Stimulated activated naive CD8-positive, alpha-beta T cell treated with anti-CD3 and anti-CD28 coated beads, Interleukin-15, Interleukin-2, amounts not matched to agents 100 U/mL and 50 U/mL, for 24 hours (primary cell): Measurements from ENCODE around the gene STRN3.
"Not testable (repeated sequence)": the region's sequence is repeated elsewhere in the genome, so short reads cannot be mapped to it uniquely, and the experiment has no call there.

Source experiments
- ATAC-seq: fragments of 150-1000 bp; cut with Tn5 transposase; one replicate; pipeline ENCODE4 v1.10.0; 2021
- DNase-seq: peaks from one replicate; pipeline ENCODE4 v3.0.0; 2021

Gene STRN3

GRCh38 chr14:30999038-30999773 is 27.0 kb downstream of the STRN3 start:
- DNase-seq (no peak), ATAC-seq (no peak)

GRCh38 chr14:30998100-30998706 is 28.0 kb downstream of the STRN3 start:
- ATAC-seq: no peak

GRCh38 chr14:30996892-30997659 is 29.1 kb downstream of the STRN3 start:
- DNase-seq (no peak), ATAC-seq (no peak)

More at GRCh38 chr14:30998100-30998706, 28.0 kb downstream of the STRN3 start:
- DNase-seq: no peak

GRCh38 chr14:30995689-30996088 is 30.5 kb downstream of the STRN3 start:
- no peak for ATAC-seq
- DNase-seq: no peak

- DNase-seq: no peak
- ATAC-seq: peak; percentile 37
These were observed 31.2 kb downstream of the STRN3 start for GRCh38 chr14:30994681-30995620.

- ATAC-seq: no peak
- DNase-seq: no peak
These were observed 33.1 kb downstream of the STRN3 start for GRCh38 chr14:30993071-30993470.

GRCh38 chr14:30991408-30991807 is 34.8 kb downstream of the STRN3 start:
- no peak for DNase-seq
- ATAC-seq: no peak

- DNase-seq: no peak
- no peak for ATAC-seq
These were observed 35.4 kb downstream of the STRN3 start for GRCh38 chr14:30990770-30991169.

- DNase-seq: no peak
- no peak for ATAC-seq
These were observed 37.7 kb downstream of the STRN3 start for GRCh38 chr14:30988509-30988908.

GRCh38 chr14:30985796-30986195 is 40.4 kb downstream of the STRN3 start:
- no peak for DNase-seq
- ATAC-seq: no peak

- no peak for DNase-seq
- ATAC-seq: no peak
These were observed 42.3 kb downstream of the STRN3 start for GRCh38 chr14:30983858-30984257.

GRCh38 chr14:30982533-30982932 is 43.6 kb downstream of the STRN3 start:
- ATAC-seq: no peak

GRCh38 chr14:30980980-30981379 is 45.2 kb downstream of the STRN3 start:
- ATAC-seq (no peak), DNase-seq (no peak)

More at GRCh38 chr14:30982533-30982932, 43.6 kb downstream of the STRN3 start:
- DNase-seq: no peak

GRCh38 chr14:30980106-30980704 is 46.0 kb downstream of the STRN3 start:
- ATAC-seq (peak; percentile 71), DNase-seq (peak; percentile 28)

GRCh38 chr14:30977752-30978151 is 48.4 kb downstream of the STRN3 start:
- ATAC-seq (no peak), DNase-seq (no peak)

GRCh38 chr14:30974628-30975027 is 51.6 kb downstream of the STRN3 start:
- no peak for DNase-seq
- ATAC-seq: no peak

- DNase-seq (no peak), ATAC-seq (no peak)
These were observed 53.1 kb downstream of the STRN3 start for GRCh38 chr14:30972882-30973582.

- ATAC-seq, DNase-seq: not testable (repeated sequence)
These were observed 54.0 kb downstream of the STRN3 start for GRCh38 chr14:30972036-30972732.

- ATAC-seq: no peak
- DNase-seq: no peak
These were observed 54.6 kb downstream of the STRN3 start for GRCh38 chr14:30971586-30971985.

- ATAC-seq (peak; percentile 97), DNase-seq (peak; percentile 54)
These were observed 56.4 kb downstream of the STRN3 start for GRCh38 chr14:30969796-30970195.
